WTC11 (cell line): ENCODE results near the gene KLF7. TPM values are rescaled to one million over a fixed set of nuclear protein-coding genes. Genes with fewer than 3 reads are reported as not detected.

ENCODE experiments used
- ATAC-seq: fragments of 200-7000 bp; cut with Tn5 transposase; 2 replicates; pipeline ENCODE4 v1.10.0; 2021; ENCODE audit warnings: mild to moderate bottlenecking, moderate library complexity
- CTCF ChIA-PET: fragments of 300-600 bp; sonication (Branson Sonifier 250); formaldehyde crosslinking; loops from one replicate; lab custom pipeline; 2021; ENCODE audit warnings: antibody characterized with exemption; lab: Charles Lee
- POLR2A ChIA-PET: fragments of 350-600 bp; sonication (Branson Sonifier 250); formaldehyde crosslinking; loops from one replicate; lab custom pipeline; 2021; ENCODE audit warnings: antibody characterized with exemption; lab: Charles Lee
- DNase-seq: peaks from one replicate; pipeline ENCODE4 v3.0.0; 2021; ENCODE audit warnings: low spot score
- H3K27ac Mint-ChIP-seq: 2 replicates; pipeline ENCODE4 v1.8.0; 2021; ENCODE audit warnings: mixed read lengths
- H3K27me3 Mint-ChIP-seq: 2 replicates; pipeline ENCODE4 v1.8.0; 2021; ENCODE audit warnings: low read depth, mild to moderate bottlenecking, moderate library complexity, mixed read lengths
- H3K36me3 Mint-ChIP-seq: 2 replicates; pipeline ENCODE4 v1.8.0; 2021; ENCODE audit warnings: mixed read lengths
- H3K4me1 Mint-ChIP-seq: 2 replicates; pipeline ENCODE4 v1.8.0; 2022; ENCODE audit warnings: mixed read lengths
- H3K4me3 Mint-ChIP-seq: 2 replicates; pipeline ENCODE4 v1.8.0; 2021; ENCODE audit warnings: mild to moderate bottlenecking, moderate library complexity, mixed read lengths
- H3K9me3 Mint-ChIP-seq: 2 replicates; pipeline ENCODE4 v1.8.0; 2021; ENCODE audit warnings: mixed read lengths
- ELF4 ChIP-seq: sonication (generic); formaldehyde crosslinking; IDR thresholded peaks from 2 replicates; pipeline ENCODE4 v1.8.1; 2022; ENCODE audit warnings: low read depth, mild to moderate bottlenecking, moderate library complexity, missing genetic modification reagents
- EMX1 ChIP-seq: fragments of 250-450 bp; sonication (Bioruptor Pico); IDR thresholded peaks from 2 replicates; pipeline ENCODE4 v1.8.0; 2021; ENCODE audit warnings: mild to moderate bottlenecking
- ESRRA ChIP-seq: sonication (generic); formaldehyde crosslinking; IDR thresholded peaks from 2 replicates; pipeline ENCODE4 v1.8.1; 2022; ENCODE audit warnings: mild to moderate bottlenecking, missing genetic modification reagents, borderline replicate concordance
- GABPB1 ChIP-seq: sonication (generic); formaldehyde crosslinking; IDR thresholded peaks from 2 replicates; pipeline ENCODE4 v1.8.1; 2023; ENCODE audit warnings: mild to moderate bottlenecking, missing genetic modification reagents
- GRHL2 ChIP-seq: fragments of 250-450 bp; sonication (Bioruptor Pico); IDR thresholded peaks from 2 replicates; pipeline ENCODE4 v1.8.0; 2022; ENCODE audit warnings: mild to moderate bottlenecking, moderate library complexity; ENCODE audit not compliant: insufficient replicate concordance, severe bottlenecking
- IRF1 ChIP-seq: sonication (generic); formaldehyde crosslinking; IDR thresholded peaks from 2 replicates; pipeline ENCODE4 v1.8.0; 2023; ENCODE audit warnings: missing genetic modification reagents
- TCF7 ChIP-seq: sonication (generic); formaldehyde crosslinking; IDR thresholded peaks from 2 replicates; pipeline ENCODE4 v1.8.0; 2022; ENCODE audit warnings: mild to moderate bottlenecking, low read depth, missing genetic modification reagents, moderate library complexity
- ZNF263 ChIP-seq: sonication (generic); formaldehyde crosslinking; IDR thresholded peaks from 2 replicates; pipeline ENCODE4 v1.8.1; 2022; ENCODE audit warnings: low read depth, mild to moderate bottlenecking, moderate library complexity, missing genetic modification reagents
- ZNF416 ChIP-seq: fragments of 250-450 bp; sonication (Bioruptor Pico); IDR thresholded peaks from 2 replicates; pipeline ENCODE4 v1.9.0; 2021; ENCODE audit warnings: mild to moderate bottlenecking, inconsistent platforms
- total RNA-seq: library from RNA; stranded (reverse); gene quantifications from 3 replicates; pipeline ENCODE4 v1.2.3, GENCODE V29; 2021
- TF ChIP-seq, protein P1 (sequence below): sonication (generic); formaldehyde crosslinking; IDR thresholded peaks from 2 replicates; pipeline ENCODE4 v1.8.1; 2023; ENCODE audit warnings: mild to moderate bottlenecking, missing genetic modification reagents, moderate library complexity

Gene KLF7
- total RNA-seq, 1 experiment from 2014 or later: 25.4 TPM

DNA sequence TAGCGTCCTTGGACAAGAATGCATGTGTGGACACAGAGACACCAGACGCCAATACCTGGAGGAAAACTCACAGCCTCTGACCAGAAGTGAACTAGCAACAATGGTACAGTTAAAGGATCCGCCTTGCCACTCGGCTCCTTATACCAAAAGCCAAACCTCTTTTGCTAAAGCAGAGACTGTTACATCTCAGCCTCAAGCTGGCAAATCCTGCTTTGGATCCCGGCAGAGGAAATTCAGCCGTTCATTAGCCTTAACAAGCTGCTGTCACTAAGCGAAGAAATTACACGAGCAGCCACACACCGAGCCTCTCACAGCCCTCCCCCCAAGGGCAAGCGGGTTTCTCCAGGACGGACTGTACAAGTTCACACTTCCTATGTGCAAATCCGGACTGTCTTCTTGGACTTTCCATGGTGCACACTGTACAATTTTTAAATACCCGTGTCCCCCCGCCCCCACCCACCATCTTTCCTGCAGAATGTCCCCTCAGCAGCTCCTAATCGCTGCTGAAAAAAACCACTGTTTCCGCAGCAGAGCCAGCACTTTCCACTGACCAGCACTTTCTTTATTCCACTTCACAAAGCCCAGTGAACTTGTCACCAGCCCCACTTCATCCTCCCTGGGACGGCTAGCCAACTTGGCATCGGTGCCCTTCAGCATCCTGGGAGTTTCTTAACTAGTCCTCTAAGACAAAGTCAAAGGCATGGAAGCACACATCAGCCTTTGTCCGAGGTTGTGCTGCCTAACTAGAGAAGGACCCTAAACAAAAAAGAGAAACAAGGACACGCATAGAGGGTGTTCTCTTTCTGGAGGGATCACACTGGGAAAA, 1.5 kb downstream of the KLF7 start:
- DNase-seq (no peak), ATAC-seq (no peak)
- Mint-ChIP-seq H3K36me3 (no peaks in the 10 kb centered on the region; the same call in 1 of the 2 replicates), H3K27ac (peak overlapping the region; percentile 73), H3K27me3 (peaks cover 2% of the 10 kb centered on the region), H3K4me3 (peak overlapping the region; percentile 97), H3K4me1 (peaks cover 76% of the 10 kb centered on the region), H3K9me3 (no peaks in the 10 kb centered on the region)
- POLR2A ChIA-PET: interaction anchor here (1.3 to 2.4 kb wide), 3 partner anchors 11 to 172 kb away, joined by 3 to 13 read pairs (median 3); no protein-coding TSS in a partner anchor
- no peak for TF ChIP-seq GRHL2 (CRISPR knock-in tag)
- TF ChIP-seq GABPB1: 0 out of 2 replicates have a peak, but pooled peaks have one; percentile 4
- CTCF ChIA-PET: interaction anchor here (1.3 to 2.8 kb wide), 4 partner anchors 90 to 364 kb away, joined by 3 to 18 read pairs (median 6); no protein-coding TSS in a partner anchor

- Mint-ChIP-seq H3K27me3 (peaks cover 2% of the 10 kb centered on the region), H3K36me3 (no peaks in the 10 kb centered on the region; the same call in 1 of the 2 replicates), H3K4me3 (peak overlapping the region; percentile 97), H3K9me3 (no peaks in the 10 kb centered on the region), H3K27ac (peak overlapping the region; percentile 73)
- no peak for ATAC-seq
- POLR2A ChIA-PET: interaction anchor here (1.3 to 1.5 kb wide), 2 partner anchors 21 to 48 kb away, joined by 3 read pairs; no protein-coding TSS in a partner anchor
- TF ChIP-seq TCF7 (no peak), GABPB1 (peak; percentile 16; the same call in 1 of the 2 replicates)
- TF ChIP-seq, all 79 proteins: peak for 1
- peaks cover 78% of the 10 kb centered on the region for H3K4me1 Mint-ChIP-seq
- no peak for DNase-seq
- CTCF ChIA-PET: interaction anchor here (2.1 kb wide), 1 partner anchor 174 kb away, joined by 6 read pairs; no protein-coding TSS in a partner anchor
Observed at GRCh38 chr2:207163756-207164005, 2.1 kb downstream of the KLF7 start.

GRCh38 chr2:207163053-207163755, 2.5 kb downstream of the KLF7 start:
- peak overlapping the region; percentile 97 for H3K4me3 Mint-ChIP-seq
- H3K4me1 Mint-ChIP-seq: peaks cover 76% of the 10 kb centered on the region
- H3K9me3 Mint-ChIP-seq: no peaks in the 10 kb centered on the region
- ChIA-PET CTCF (interaction anchor here (2.1 kb wide), 1 partner anchor 174 kb away, joined by 6 read pairs; no protein-coding TSS in a partner anchor), POLR2A (interaction anchor here (1.5 kb wide), 1 partner anchor 20 kb away, joined by 3 read pairs; no protein-coding TSS in a partner anchor)
- ATAC-seq: no peak
- TF ChIP-seq, protein P1, sequence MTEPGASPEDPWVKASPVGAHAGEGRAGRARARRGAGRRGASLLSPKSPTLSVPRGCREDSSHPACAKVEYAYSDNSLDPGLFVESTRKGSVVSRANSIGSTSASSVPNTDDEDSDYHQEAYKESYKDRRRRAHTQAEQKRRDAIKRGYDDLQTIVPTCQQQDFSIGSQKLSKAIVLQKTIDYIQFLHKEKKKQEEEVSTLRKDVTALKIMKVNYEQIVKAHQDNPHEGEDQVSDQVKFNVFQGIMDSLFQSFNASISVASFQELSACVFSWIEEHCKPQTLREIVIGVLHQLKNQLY (CRISPR knock-in tag): no peak
- peak; percentile 74; the same call in 1 of the 2 replicates for TF ChIP-seq ZNF263 (CRISPR knock-in tag)
- no peaks in the 10 kb centered on the region; the same call in 1 of the 2 replicates for H3K36me3 Mint-ChIP-seq
- peak overlapping the region; percentile 73; the same call in 1 of the 2 replicates for H3K27ac Mint-ChIP-seq
- DNase-seq: no peak
- peaks cover 2% of the 10 kb centered on the region for H3K27me3 Mint-ChIP-seq

DNA sequence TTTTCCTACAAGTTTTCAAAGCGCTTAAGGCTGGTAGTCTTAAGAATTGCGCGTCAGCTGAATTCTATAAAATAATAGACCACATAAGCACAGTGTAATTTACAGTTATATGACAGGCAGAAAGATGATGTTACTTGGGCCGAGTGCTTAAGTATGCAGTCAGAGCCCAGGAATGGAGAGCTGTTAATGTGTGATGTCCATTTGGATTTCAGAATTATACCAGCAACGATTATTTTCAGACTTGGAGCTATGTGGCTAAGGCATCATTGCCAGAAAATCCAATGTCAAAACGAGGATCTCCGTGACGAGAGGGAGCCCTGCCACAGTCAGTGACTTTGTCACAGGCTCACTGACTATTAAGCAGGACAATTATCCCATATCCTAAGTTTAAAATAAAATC, 3.4 kb downstream of the KLF7 start:
- H3K36me3 Mint-ChIP-seq: no peaks in the 10 kb centered on the region; the same call in 1 of the 2 replicates
- no peak overlapping the region for H3K4me3 Mint-ChIP-seq
- H3K27me3 Mint-ChIP-seq: peaks cover 2% of the 10 kb centered on the region
- POLR2A ChIA-PET: interaction anchor here (1.5 kb wide), 1 partner anchor 19 kb away, joined by 3 read pairs; no protein-coding TSS in a partner anchor
- H3K9me3 Mint-ChIP-seq: no peaks in the 10 kb centered on the region
- ATAC-seq: no peak
- H3K27ac Mint-ChIP-seq: no peak overlapping the region
- no peak for TF ChIP-seq ZNF416
- no peak for TF ChIP-seq IRF1 (CRISPR knock-in tag)
- no peak for TF ChIP-seq ESRRA (CRISPR knock-in tag)
- no peak for TF ChIP-seq EMX1
- TF ChIP-seq ELF4 (CRISPR knock-in tag): no peak
- DNase-seq: no peak
- CTCF ChIA-PET: no interaction called here
- peaks cover 68% of the 10 kb centered on the region for H3K4me1 Mint-ChIP-seq
